HG03442 (cell line): ENCODE measurements around the gene ZBTB20.

Experiments used
- ATAC-seq: cut with Tn5 transposase; IDR thresholded peaks from one replicate; pipeline ENCODE4 v1.9.1; 2021; ENCODE audit warnings: mild to moderate bottlenecking, moderate library complexity; ENCODE audit not compliant: unreplicated experiment

Gene ZBTB20

GRCh38 chr3:114645392-114645791, 501.7 kb downstream of the ZBTB20 start:
- ATAC-seq, result no peak

- ATAC-seq, result no peak
Observed at GRCh38 chr3:114644367-114644766, 502.7 kb downstream of the ZBTB20 start.

GRCh38 chr3:114642951-114643741, 503.9 kb downstream of the ZBTB20 start:
- no peak for ATAC-seq

GRCh38 chr3:114640126-114640525, 507.0 kb downstream of the ZBTB20 start:
- ATAC-seq, result no peak

- no peak for ATAC-seq
Observed at GRCh38 chr3:114639171-114639570, 507.9 kb downstream of the ZBTB20 start.

- no peak for ATAC-seq
Observed at GRCh38 chr3:114635878-114636277, 511.2 kb downstream of the ZBTB20 start.

GRCh38 chr3:114634635-114635034, 512.5 kb downstream of the ZBTB20 start:
- ATAC-seq, result no peak

GRCh38 chr3:114632757-114633424, 514.2 kb downstream of the ZBTB20 start:
- ATAC-seq, result no peak

GRCh38 chr3:114627770-114628169, 519.3 kb downstream of the ZBTB20 start:
- no peak for ATAC-seq

GRCh38 chr3:114626751-114627150, 520.3 kb downstream of the ZBTB20 start:
- ATAC-seq, result no peak

- no peak for ATAC-seq
Observed at GRCh38 chr3:114624571-114625181, 522.4 kb downstream of the ZBTB20 start.

GRCh38 chr3:114624047-114624445, 523.0 kb downstream of the ZBTB20 start:
- ATAC-seq, result no peak

- no peak for ATAC-seq
Observed at GRCh38 chr3:114623420-114624046, 523.6 kb downstream of the ZBTB20 start.

GRCh38 chr3:114622001-114622400, 525.1 kb downstream of the ZBTB20 start:
- ATAC-seq, result no peak

GRCh38 chr3:114619771-114620170, 527.3 kb downstream of the ZBTB20 start:
- ATAC-seq, result no peak

GRCh38 chr3:114615523-114616085, 531.5 kb downstream of the ZBTB20 start:
- no peak for ATAC-seq

- no peak for ATAC-seq
Observed at GRCh38 chr3:114609973-114610630, 537.0 kb downstream of the ZBTB20 start.

GRCh38 chr3:114608293-114608692, 538.8 kb downstream of the ZBTB20 start:
- ATAC-seq, result no peak

- no peak for ATAC-seq
Observed at GRCh38 chr3:114606336-114606735, 540.8 kb downstream of the ZBTB20 start.

- ATAC-seq, result no peak
Observed at GRCh38 chr3:114600571-114600970, 546.5 kb downstream of the ZBTB20 start.

GRCh38 chr3:114597871-114598270, 549.2 kb downstream of the ZBTB20 start:
- no peak for ATAC-seq
